GM19463 (cell line): ENCODE results near the gene CD36.

Experiments used
- ATAC-seq: cut with Tn5 transposase; IDR thresholded peaks from one replicate; pipeline ENCODE4 v1.9.1; 2021; ENCODE audit warnings: mild to moderate bottlenecking, moderate library complexity; ENCODE audit not compliant: unreplicated experiment

Gene CD36

DNA sequence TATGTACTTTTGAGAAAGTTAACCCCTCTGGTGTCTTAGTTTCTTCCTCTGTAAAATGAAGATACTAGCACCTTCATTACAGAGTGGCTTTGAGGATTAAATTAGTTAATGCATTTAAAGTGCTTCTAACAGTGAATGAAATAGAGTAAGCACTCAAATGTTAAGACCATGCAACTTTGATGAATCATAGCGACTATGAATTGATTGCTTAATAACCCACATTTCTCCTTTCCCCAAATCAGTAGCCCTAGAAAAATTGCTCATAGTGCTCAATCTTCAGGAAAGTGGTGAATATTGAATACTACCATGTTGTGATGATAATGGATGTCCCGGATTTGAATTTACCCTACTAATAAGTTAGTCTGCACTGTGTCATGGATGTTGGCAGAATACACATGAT, 48.1 kb downstream of the CD36 start:
- no peak for ATAC-seq

GRCh38 chr7:80699045-80699638, 60.7 kb downstream of the CD36 start:
- ATAC-seq, result peak; percentile 69

DNA sequence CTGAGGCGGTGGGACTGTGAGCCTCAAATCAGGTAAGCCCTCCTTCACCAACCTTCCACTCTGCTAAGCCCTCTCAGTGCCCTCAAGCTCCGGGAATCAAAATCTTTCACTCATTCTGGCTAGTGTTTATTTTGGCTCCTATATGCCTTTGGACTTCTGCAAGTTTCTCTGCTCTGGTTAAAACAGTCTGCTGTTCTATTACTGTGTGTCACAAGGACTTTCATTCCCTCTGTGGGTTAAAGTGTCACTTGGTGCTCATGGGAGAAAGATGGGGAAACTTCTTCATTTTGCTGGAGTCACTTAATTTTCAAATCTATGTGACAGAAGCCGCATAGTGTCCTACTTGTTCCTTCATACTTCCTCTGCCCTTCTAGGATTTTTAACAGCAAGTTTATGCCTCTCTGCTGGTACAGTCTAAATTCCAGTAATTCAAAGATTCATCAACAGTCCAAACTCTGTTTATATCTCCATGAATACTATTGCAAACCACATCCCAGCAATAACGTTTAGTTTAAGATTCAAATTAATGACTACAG, 61.3 kb downstream of the CD36 start:
- no peak for ATAC-seq

DNA sequence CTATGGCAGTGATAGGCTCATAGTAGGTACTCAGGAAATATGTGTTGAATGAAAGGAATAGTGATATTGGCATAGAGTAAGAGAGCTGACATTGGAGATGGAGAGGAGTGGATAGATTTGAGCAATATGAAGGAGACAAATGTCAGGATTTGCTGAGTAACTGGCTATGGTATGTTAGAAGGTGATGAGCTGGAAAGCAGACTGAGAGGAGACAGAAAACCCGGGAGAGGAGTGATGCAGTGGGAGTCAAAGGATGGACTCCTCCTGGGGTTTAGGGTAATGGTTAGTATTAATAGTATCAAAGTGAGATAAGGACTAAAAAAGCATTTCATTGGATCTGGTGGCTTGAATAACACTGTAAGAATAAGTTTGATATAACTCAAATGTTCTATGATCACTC, 64.8 kb downstream of the CD36 start:
- no peak for ATAC-seq

- ATAC-seq, result no peak
Measured at GRCh38 chr7:80705130-80705781, 66.8 kb downstream of the CD36 start.

DNA sequence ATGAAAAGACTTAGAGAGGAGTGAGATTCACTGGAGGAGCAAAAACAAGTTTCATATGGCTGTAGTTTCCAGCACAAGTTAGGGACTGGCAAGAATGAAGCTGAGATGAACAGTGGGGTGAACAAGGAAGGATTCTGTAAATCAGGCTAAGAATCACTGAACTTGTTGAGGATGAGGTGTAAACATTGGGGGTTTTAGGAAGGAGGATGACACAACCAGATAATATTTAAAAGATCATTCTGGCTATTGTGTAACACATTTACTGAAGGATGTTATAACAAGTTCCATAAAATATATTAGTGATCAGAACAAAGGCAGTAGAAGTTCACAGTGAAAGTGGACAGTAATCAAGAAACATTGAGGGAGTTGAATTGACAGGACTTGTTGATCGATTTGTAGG, 68.9 kb downstream of the CD36 start:
- no peak for ATAC-seq

GRCh38 chr7:80708123-80708522, 69.7 kb downstream of the CD36 start:
- ATAC-seq, result no peak

DNA sequence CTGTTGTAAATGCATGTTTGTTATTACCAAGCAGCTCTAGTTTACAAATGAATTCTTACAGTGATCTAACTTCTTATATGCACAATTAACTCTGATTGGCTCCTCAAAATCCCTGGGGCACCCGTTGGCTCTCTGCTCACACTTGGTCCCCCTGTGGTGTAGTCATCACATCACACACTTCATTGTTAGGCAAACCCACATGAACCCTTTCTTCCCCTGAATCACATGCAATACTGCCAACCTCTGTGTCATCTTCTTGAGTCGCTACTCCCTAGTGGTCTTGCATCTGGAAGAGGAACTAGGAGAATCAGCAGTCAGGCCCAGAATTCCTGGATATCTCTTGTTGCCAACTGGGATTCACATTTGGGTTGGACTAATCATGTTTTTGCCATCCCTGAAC, 73.1 kb downstream of the CD36 start:
- ATAC-seq, result no peak

DNA sequence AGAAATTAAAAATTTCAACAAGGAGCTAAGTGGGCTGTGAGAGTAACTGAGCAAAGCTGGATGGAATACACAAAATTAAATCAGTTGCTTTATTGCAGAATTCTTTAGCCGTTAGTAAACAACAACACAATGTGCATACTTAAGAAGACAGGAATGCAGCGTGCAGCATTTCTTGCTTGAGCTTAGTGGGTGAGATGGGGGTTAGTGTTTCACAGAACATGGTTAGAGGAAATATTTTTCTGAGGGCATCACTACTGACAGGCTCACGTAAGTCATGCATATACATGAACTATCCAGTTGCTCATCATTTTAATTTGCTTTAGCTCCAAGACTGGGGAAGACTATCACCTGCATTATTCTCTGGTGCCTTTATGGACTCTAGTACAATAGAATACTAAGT, 80.8 kb downstream of the CD36 start:
- no peak for ATAC-seq

DNA sequence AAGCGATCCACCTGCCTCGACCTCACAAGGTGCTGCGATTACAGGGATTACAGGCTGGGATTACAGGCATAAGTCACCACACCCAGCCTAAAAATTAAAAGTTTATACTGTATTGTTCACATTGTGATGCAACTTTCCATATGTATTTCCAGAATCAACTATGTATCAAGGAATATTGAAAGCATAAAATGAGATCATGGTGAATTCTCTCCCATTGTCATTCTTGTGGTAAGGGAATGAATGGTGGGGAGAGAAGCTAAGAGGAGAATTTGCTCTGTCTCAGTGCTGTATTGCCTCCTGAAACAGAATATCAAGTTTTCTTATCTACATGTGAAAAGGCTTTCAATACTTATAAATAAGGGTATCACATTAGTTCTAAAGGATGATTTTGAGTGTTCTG, 81.7 kb downstream of the CD36 start:
- no peak for ATAC-seq

DNA sequence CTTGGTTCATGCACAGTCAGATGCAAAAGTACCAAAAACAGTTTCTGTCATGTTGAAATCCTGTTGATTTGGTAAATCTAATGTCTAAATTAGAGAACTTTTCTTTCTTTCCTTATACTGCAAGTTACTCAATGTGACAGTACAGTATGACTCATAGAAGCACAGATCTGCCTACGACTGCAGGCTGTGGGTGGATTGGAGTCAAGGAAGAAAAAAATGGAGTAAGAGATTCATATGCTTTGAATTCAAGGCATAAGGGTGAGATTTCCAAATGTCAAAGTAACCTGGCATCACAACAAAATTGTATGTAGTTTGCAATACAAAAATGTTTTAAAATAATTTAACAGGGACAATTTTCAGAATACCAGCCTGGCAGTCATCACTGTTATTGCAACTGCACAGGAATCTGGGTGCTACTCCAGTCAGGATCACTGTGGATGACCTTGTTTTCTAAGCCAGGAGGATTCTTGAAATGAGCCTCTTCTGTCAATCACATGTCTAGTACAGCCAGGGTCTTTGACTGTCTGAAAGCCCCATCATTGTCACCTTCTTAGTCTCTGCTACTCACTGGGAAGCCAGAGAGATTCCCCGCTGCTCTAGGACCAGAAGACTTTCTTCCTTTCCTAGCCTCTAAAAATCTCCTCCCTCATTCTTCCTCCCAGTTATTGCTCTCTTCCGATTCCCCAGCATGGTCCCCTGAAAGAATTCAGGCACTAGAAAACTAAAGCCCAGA, 83.6 kb downstream of the CD36 start:
- ATAC-seq, result no peak

DNA sequence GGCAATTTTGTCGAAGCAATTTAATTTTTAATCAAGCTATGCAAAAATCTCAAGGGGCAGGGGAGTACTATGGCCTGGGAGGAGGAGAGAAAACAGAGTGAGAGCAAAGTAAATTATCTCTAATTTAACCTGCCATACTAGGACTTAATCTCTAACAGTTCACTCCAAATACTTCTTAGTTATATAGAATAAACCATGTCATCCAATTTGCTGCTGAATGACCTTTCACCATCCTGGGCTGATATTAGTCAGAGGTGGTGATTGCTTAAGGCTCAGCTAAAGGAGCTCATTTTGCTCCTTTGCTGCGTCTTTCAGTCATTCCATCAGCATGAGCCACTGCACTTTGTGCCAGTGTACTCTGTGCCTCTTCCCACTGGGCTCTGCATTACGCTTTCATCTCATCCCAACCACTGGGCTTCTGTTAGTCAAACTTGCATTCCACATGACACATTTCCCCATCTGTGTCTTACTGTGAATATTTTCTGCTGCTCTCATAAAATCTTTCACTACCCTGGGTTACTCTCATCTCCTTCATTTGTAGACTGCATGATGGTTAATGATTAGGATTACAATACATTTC, 84.3 kb downstream of the CD36 start:
- no peak for ATAC-seq

GRCh38 chr7:80724249-80724871, 85.9 kb downstream of the CD36 start:
- ATAC-seq, result no peak

GRCh38 chr7:80725181-80725611, 86.8 kb downstream of the CD36 start:
- ATAC-seq, result no peak
